AG09319 (cell line): ENCODE data around the gene NAA35.

Experiments
- DNase-seq: peaks from one replicate; pipeline ENCODE4 v3.0.0-alpha.2; 2010; ENCODE audit warnings: low read depth; ENCODE audit errors: extremely low read depth
- CTCF ChIP-seq: IDR thresholded peaks from 2 replicates; pipeline ENCODE4 v1.5.1; 2011; ENCODE audit warnings: low read depth, mild to moderate bottlenecking, inconsistent platforms, low read length, moderate library complexity

The NAA35 gene

GRCh38 chr9:86034863-86035734 lies 94.2 kb downstream of the NAA35 start:
- DNase-seq, result no peak
- TF ChIP-seq CTCF, result peak; percentile 44

GRCh38 chr9:86035827-86036440 lies 95.0 kb downstream of the NAA35 start:
- no peak for DNase-seq
- no peak for TF ChIP-seq CTCF

GRCh38 chr9:86036555-86036954 lies 95.6 kb downstream of the NAA35 start:
- no peak for TF ChIP-seq CTCF
- no peak for DNase-seq

GRCh38 chr9:86039991-86040860 lies 99.3 kb downstream of the NAA35 start:
- no peak for DNase-seq
- TF ChIP-seq CTCF, result no peak

- no peak for TF ChIP-seq CTCF
- no peak for DNase-seq
Measured at GRCh38 chr9:86040861-86041155, 99.9 kb downstream of the NAA35 start.

- TF ChIP-seq CTCF, result no peak
- DNase-seq, result no peak
Measured at GRCh38 chr9:86041311-86041741, 100.4 kb downstream of the NAA35 start.
